Epithelial cell of prostate (primary cell): ENCODE data around the gene ACOT9.
"Not testable (repeated sequence)": the region's sequence is repeated elsewhere in the genome, so short reads cannot be mapped to it uniquely, and the experiment has no call there.

Source experiments
- DNase-seq: peaks from one replicate; pipeline ENCODE4 v3.0.0-alpha.2; 2011; ENCODE audit warnings: low read depth, low spot score
- H3K27ac ChIP-seq: fragments of 450-650 bp; 2 replicates; pipeline ENCODE4 v1.5.1; 2017; ENCODE audit warnings: mild to moderate bottlenecking

ACOT9 gene

DNA sequence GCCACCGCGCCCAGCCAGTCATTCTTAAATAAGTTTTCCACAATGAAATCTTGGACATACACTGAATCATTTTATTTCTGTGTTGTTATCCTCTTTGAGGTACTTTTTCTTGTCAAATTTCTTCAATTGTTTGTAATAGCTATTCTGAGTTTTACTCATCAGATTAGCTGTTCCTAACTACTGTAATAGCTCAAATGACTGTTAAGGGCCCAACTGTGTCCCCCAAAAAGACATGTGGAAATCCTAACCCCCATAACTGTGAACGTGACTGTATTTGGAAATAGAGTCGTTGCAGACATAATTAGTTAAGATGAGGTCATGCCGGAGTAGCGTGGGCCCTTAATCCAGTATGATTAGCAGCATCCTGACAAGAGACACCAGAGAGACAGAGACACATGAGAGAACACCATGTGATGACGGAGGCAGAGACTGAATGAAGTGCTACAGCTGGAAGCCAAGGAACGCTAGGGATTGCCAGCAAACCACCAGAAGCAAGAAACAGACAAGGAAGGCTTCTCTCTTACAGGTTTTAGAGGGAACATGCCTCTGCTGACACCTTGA is 22.9 kb downstream of the ACOT9 start:
- DNase-seq = no peak
- H3K27ac ChIP-seq = no peak overlapping the region

DNA sequence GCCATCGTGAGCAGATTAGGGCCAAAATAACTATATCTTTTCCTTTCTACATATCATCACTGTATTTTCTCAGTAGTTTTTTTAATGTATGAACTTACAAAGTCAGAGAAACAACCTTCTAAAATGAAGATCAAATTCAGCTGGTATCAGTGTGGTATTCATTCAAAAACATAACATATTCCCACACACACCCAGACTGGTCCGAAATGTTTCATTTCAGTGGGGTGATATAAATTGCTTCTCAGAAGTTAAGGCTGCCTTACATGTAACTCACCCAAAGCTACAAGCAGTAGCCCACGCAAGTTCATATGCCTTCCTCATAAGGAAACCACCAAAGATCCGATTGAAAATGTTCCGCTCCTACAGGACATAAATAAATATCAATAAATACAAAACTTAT is 37.8 kb downstream of the ACOT9 start:
- DNase-seq = no peak
- no peak overlapping the region for H3K27ac ChIP-seq

GRCh38 chrX:23704673-23705206 is 38.3 kb downstream of the ACOT9 start:
- H3K27ac ChIP-seq = no peak overlapping the region
- no peak for DNase-seq

DNA sequence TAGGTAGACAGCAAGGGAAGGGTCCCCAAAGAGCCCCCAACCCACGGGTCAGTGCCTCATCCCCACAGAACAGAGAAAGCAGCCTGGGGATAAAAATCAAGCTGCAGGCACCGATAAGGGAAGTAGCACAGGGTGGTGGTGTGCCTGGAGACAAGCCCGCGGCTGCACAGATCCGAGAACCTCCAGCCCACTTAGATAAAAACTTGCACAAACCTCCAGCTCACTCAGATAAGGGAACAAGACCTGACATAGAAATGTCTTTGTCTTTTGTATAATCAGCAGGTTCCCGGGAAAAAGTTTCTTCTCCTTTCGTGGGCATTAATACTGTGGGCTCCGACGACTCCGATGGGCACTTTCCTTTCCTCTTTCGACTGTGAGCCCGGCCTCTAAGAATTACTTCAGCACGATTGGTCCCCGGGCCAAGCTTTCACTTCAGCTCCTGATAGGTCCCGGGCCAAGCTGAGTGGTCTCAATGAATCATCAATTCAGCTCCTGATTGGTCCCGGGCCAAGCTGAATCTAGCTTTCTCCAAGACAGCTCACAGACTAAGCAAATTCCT is 43.4 kb downstream of the ACOT9 start:
- no peak for DNase-seq
- no peak overlapping the region for H3K27ac ChIP-seq

GRCh38 chrX:23694606-23695005 is 48.5 kb downstream of the ACOT9 start:
- no peak for DNase-seq
- no peak overlapping the region for H3K27ac ChIP-seq

DNA sequence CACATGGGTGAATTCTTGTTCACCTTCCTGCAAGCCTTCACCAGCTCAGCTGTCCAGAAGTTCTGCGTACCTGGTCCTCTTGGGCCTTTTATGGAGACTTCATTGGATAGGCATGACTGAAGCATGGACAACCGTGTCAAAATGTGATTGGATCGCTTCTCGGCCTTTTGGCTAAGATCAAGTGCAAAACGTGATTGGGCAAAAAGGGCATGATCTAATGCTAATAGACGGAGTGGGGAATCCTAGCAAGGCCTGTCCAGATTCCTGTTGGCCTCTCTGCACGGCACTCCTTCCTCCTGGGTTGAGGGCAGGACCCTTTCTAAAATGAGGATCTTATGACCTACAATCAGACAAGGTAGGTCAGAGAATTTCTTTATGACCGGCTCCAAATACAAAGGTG is 50.9 kb downstream of the ACOT9 start:
- no peak for DNase-seq
- no peak overlapping the region for H3K27ac ChIP-seq

DNA sequence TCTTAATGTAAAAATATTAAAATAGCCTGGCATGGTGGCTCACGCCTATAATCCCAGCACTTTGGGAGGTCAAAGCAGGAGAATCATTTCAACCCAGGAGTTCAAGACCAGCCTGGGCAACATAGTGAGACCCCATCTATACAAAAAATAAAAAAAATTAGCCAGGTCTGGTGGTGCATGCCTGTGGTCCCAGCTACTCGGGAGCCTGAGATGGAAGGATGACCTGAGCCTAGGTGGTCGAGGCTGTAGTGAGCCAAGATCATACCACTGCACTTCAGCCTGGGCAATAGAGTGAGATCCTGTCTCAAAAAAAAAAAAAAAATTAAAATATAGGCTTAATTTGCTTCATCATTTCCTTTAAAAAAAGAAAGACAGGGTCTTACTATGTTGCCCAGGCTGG is 66.6 kb downstream of the ACOT9 start:
- H3K27ac ChIP-seq, DNase-seq: not testable (repeated sequence)

- no peak overlapping the region for H3K27ac ChIP-seq
- no peak for DNase-seq
Observed at GRCh38 chrX:23673108-23673507, 70.0 kb downstream of the ACOT9 start.

DNA sequence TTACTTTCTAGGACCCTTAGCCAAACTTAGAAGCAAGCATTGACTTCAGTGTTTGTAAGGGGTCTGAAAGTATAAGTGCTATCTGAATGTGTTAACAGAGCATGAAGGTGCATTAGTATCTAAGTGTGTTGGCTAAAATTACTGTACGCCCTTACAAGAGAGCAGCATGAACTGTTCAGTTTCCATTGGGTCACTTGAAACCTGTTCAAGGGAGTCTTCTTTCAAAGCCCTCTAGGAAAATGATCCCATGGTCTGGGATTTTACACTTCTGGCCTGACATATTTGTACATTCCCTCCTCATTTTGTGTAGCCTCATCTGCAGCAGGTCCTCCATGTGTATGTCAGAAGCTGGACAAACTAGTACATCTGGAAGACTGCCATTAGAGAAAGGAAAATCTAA is 72.5 kb downstream of the ACOT9 start:
- no peak overlapping the region for H3K27ac ChIP-seq
- no peak for DNase-seq

DNA sequence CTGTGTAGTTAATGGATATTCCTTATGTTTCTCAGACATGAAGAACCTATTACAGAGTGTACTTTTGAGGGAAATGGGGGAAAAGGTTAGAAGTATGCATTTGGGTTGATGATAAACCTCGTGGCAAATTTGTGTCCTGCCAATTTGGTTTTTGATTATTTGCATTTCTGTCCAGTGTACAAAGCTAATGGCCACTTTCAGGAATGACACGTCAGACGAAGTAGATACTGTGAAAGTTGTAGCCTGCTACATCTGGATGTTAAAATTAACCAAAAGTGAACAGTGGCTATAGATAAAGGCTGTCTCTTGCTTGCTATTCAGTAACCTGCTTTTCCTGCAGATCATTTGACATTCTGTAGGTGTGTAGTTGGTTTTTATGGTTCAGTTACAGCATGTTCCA is 74.7 kb downstream of the ACOT9 start:
- no peak for DNase-seq
- peak overlapping the region; percentile 64 for H3K27ac ChIP-seq

DNA sequence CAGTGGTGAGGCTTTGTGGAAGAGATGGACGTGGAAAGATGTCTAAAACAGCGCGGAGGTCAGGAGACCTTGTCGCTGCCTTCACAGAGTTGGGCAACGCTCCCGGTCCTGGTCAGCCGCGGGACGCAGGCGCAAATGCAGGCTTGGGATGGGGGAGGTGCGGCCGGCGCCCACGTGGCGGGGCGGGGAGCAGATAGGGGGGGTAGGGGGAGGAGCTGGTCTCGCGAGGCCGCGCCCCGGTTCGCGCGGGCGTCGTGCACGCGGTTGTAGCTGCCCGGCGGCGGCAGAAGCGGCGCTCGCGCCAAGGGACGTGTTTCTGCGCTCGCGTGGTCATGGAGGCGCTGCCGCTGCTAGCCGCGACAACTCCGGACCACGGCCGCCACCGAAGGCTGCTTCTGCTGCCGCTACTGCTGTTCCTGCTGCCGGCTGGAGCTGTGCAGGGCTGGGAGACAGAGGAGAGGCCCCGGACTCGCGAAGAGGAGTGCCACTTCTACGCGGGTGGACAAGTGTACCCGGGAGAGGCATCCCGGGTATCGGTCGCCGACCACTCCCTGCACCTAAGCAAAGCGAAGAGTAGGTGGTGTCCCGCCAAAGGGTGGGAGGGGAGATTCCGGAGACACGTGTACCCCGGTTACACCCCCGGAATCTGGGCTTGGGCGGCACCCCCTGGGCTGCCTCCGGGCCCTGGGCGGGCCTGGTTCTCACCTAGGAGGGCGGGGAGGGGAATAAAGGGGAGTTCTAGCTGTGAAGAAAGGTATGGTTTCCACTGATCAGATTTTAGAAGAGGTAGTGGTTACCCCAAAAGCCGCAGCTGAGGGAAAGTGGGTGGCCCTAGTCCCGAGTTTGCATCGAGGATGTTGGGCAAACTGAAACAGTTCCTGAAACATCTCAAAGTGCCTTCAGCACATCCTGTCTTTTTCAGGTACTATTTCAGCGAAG is 75.6 kb downstream of the ACOT9 start, which contains the start of gene PRDX4:
Gene PRDX4 (plus strand): TSS at position 255 of the 939 bp plus-strand sequence. CDS start 78 bp downstream, at position 333.
- peak; percentile 37 for DNase-seq
- peak within 1 kb of the TSS; percentile 64 for H3K27ac ChIP-seq

DNA sequence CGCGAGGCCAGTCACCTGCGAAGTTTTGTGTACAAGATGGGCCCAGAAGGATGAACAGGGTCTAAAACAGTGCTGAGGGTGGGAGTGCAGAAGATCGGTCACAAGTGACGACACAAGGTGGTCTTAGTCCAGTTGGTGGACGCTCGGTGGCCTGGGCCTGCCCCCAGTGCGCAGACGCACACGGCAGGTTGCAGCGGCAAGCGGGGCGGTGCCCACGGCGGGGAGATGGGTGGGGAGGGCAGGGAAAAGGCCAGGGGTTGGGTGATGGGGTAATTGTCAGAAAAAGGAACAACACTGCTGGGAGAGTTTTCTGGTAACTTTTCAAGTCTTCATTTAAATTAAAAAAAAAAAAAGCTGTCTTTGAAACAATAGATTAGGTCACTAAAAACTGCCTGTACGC is 76.8 kb downstream of the ACOT9 start:
- no peak for DNase-seq
- no peak overlapping the region for H3K27ac ChIP-seq

DNA sequence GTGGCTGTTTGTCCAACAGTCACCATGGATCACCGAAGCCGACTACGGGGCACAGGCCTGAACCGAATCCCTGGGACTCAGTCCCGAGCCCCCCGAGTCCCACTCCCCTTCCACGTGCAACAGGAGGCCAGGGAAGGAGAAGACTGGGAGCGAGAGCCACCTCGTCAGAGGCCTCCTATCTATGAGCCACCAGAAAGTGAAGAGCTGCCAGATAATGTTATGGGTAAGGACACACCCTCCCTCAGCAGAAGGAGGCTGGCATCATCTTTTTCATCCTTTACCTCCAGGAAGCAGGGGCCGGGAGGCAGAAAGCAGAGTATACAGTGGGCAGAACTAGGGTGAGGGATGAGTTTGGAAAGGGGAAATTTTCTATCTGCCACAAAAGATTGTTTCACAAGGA is 78.6 kb downstream of the ACOT9 start:
- no peak for DNase-seq
- H3K27ac ChIP-seq = no peak overlapping the region

DNA sequence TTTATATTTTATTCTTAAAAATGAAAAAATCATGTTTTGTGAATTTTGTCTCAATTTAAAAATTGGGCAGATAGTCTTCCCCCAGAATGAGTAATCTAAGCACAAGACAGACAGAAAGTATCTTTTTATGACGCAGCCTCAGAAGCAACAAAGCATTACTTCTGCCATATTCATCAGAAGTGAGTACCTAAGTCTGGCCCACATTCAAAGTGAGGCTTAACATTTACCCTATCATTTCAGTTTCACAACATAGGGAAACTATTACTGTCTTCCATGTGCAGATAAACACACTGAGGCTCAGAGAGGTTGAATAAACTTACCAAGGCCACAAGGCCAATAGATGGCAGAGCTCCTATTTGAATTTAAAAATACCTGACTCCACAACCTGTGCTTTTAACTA is 80.2 kb downstream of the ACOT9 start:
- no peak overlapping the region for H3K27ac ChIP-seq
- DNase-seq = peak; percentile 27

GRCh38 chrX:23662187-23662586 is 80.9 kb downstream of the ACOT9 start:
- no peak for DNase-seq
- H3K27ac ChIP-seq = no peak overlapping the region

- no peak for DNase-seq
- no peak overlapping the region for H3K27ac ChIP-seq
Observed at GRCh38 chrX:23661671-23662070, 81.4 kb downstream of the ACOT9 start.

DNA sequence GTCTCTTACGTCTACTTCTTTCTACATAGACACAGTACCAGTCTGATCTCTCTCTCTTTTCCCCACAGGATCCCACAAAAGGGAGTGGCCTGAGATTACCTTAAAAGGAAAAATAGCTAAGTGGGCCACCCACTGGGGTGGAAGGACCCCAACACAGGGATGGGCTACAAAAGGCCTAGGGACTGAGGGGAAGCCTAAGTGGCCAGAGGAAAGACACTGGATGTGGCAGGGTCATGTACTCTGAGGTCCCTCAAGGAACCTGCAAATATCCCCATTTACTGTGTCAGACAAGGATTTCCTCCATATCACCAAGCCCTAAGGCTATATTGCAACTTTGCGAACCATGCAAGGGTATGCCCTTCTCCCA is 82.3 kb downstream of the ACOT9 start:
- no peak overlapping the region for H3K27ac ChIP-seq
- DNase-seq = no peak

- DNase-seq, H3K27ac ChIP-seq: not testable (repeated sequence)
Observed at GRCh38 chrX:23660083-23660765, 82.9 kb downstream of the ACOT9 start.

GRCh38 chrX:23659339-23659738 is 83.7 kb downstream of the ACOT9 start:
- H3K27ac ChIP-seq = no peak overlapping the region
- DNase-seq = no peak

DNA sequence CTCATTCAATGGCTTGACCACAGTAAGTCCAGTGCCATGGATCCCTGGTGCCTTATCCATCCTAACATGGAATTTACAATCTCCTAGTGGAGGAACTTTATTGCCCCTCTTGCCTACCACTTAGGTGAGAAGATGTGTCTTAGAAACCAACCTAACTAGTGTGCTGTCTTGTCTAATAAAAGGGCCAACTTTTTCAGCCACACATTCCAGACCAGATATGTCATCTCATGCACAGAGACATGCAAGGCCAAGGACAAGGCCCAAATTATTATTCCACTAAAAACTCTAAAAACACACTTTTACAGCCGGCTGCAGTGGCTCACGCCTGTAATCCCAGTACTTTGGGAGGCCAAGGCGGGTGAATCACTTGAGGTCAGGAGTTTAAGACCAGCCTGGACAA is 86.4 kb downstream of the ACOT9 start:
- no peak for DNase-seq
- no peak overlapping the region for H3K27ac ChIP-seq

GRCh38 chrX:23656091-23656490 is 87.0 kb downstream of the ACOT9 start:
- DNase-seq = no peak
- H3K27ac ChIP-seq = no peak overlapping the region
